ENCODE measurements around the gene OR4C6.

Gene OR4C6
- long read RNA-seq, donor 1, result 0 reads
- long read RNA-seq, donor 2, result 0 reads
- long read RNA-seq, donor 3, result 0 reads
- long read RNA-seq, donor 4, result 0 reads
- long read RNA-seq, donor 5, result 0 reads
- long read RNA-seq, donor 6, result 0 reads
- long read RNA-seq, donor 7, result 0 reads
- long read RNA-seq, donor 8, result 0 reads

DNA sequence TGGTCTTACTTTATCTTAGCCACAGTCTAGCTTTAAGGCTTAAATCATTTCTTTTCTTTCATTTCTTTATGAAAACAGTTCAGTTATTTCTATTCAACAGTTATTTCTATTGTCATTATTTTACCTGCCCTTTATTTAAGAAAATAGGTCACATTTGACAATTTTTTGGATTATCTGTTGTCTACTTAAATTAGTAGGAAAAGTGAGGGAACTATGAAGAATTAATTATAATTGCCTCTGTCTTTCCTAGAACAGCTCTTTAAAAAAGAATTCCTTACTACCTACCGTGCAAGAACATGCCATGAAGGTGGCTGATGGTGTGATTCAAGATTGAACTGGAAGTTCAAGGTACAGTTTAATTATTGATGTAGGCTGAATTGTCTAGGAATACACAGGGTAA is at the start of gene OR4C6:
Gene OR4C6, plus strand, starts transcription at position 301 of the 400 bp plus-strand sequence. CDS start 2,966 bp downstream, outside the sequence.
- no peak for DNase-seq

GRCh38 chr11:55624531-55624930 is 37.5 kb upstream of the OR4C6 start:
- no peak for DNase-seq

DNA sequence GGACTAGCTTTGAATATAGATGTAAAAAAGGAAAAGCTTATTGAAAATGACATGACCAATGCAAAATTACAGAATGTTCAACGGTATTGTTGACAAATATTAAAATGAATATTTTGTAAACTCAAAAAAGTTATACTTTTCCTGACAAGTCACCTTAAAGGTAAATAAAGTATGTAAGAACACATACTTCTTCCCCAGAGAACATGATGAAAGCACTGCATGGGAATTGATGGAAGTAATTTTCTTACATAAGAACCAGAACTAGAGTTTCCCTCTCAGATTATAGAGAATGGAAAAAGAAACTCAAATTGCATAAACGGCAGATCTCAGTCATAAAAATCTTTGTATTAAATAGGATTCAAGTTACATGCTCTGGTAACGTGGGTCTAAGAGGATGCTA is 27.2 kb upstream of the OR4C6 start, which contains the start of gene OR4P4:
Gene OR4P4, plus strand, starts transcription at position 301 of the 400 bp plus-strand sequence.
- no peak for DNase-seq

DNA sequence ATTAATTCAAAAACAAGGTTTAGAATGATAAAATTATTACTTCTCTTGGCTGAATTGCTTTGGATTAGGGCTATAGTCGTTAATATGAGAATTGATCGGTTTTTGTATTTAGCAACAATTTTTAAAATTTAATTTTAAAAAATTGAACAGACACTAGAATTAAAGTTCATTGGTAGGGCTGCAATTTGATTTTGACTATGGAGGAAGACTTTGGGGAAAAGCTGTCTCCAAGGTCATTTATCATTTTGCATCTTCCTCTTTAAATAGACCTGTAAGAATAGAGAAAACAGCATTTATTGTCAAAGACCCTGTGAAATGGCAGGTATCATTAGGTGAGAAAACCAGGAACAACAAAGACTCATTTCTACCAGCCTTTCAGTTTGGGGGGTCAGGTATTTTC is 14.0 kb upstream of the OR4C6 start, which contains the start of gene OR4S2:
Gene OR4S2, plus strand, starts transcription at position 301 of the 400 bp plus-strand sequence. CDS start 2,577 bp downstream, outside the sequence.
- DNase-seq, result no peak

DNA sequence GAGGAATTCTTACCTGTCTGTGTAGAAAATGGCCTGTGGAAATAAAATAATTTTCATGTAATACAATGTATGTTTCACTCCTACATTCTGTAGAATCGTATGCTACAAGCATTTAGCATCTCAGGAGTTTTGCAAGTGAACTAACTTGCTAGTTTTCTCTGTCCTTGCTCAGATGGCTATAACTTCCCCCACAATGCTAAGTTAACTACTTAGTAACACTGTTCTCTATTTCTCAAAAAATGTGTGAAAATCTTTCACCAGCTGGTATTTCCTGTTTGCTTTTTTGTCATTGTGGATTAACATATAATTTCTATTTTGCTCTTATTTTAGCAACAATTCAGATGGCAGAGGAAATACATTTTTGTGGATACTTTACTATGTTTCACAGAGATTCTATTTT is 9.4 kb upstream of the OR4C6 start:
- no peak for DNase-seq

- DNase-seq, result no peak
Measured at GRCh38 chr11:55655096-55655495, 6.9 kb upstream of the OR4C6 start.

- no peak for DNase-seq
Measured at GRCh38 chr11:55658031-55658573, 3.9 kb upstream of the OR4C6 start.

DNA sequence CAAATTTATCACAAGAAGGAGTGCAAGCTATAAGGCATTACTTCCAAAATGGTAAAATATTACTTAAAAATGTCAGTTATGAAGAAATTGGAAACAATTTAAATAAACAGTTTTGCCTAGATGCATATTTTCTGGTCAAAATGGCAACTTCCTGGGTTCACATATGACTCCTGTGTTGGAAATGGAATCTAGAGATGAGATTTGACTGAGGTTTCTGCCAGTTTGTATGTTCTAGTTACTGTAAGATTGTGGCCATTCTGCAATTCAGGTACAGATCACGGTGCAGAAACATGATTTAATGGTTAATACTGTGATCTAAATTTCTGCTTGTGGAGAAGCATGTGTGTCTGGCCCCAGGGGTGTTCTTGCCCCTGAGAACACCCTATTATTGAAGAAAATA is 3.4 kb upstream of the OR4C6 start:
- no peak for DNase-seq

DNA sequence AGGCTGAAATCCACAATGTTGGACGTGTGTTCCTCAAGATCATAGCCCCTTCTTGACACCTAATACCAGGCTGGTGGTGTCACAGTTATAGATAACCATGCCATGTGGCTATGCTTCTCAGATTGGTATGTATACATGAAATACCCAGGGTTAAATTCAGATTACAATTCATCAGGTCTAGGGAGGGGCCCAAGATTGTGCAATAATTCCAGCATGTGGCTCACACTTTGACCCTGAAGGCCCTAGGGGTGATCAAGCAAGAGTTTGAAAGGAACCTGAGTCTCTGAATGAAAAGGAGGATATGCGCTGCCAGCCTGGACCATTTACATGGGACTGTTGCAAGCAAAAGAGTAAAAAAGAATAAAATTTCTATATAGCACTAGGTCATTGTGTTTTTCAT is 7.4 kb downstream of the OR4C6 start:
- no peak for DNase-seq

DNA sequence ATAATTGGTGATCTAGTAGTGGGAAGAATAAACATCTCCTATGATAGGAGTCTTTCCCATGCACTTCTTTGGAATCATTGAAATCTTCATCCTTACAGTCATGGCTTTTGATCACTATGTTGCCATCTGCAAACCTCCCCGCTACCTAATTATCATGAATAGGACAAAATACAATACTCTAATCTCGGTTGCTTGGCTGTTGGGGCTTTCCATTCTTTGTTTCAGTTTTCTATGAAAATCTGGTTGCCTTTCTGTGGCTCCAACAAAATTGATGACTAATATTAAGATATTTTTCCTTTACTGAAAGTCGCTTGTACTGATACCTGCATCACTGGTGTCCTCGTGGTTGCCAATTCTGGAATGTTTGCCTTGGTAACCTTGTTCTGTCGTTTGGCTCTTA is 11.9 kb downstream of the OR4C6 start:
- no peak for DNase-seq

DNA sequence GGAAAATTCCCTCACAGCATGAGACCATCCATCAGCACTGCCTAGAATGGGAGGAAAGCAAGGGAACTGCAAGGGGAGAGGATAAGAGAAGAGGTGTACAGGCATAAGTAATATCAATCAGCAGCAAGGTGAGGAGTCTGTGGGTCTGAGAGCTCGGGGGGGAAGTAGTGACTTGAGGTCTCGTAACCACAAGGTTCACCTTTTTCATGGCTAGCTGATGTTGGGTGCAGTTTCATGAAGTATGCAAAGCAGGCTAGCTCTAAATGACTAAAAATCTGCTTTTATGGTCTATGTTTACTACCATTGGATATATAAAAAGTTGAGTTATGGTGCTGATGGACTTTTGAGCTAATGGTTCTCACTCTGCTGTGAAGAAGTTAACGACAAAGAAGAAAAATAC is 35.8 kb downstream of the OR4C6 start:
- no peak for DNase-seq

- no peak for DNase-seq
Measured at GRCh38 chr11:55701429-55701828, 39.4 kb downstream of the OR4C6 start.

DNA sequence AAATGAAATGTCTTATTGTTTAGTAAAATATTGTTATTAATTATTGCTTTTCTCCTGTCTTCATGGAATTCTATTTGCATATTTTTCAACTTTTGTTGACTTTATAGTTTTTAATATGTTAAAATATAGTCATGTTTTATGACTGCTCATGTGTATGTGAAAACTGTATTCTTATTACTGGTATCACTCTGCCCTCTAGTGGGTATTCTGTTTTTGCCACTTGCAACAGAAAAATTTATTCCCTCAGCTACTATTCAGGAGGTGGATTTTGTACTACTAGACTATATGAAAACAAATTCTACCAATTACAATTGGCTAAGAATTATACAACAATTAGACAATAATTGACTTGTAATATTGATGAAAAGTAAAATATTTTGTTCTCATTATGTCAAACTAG is 45.0 kb downstream of the OR4C6 start:
- no peak for DNase-seq

DNA sequence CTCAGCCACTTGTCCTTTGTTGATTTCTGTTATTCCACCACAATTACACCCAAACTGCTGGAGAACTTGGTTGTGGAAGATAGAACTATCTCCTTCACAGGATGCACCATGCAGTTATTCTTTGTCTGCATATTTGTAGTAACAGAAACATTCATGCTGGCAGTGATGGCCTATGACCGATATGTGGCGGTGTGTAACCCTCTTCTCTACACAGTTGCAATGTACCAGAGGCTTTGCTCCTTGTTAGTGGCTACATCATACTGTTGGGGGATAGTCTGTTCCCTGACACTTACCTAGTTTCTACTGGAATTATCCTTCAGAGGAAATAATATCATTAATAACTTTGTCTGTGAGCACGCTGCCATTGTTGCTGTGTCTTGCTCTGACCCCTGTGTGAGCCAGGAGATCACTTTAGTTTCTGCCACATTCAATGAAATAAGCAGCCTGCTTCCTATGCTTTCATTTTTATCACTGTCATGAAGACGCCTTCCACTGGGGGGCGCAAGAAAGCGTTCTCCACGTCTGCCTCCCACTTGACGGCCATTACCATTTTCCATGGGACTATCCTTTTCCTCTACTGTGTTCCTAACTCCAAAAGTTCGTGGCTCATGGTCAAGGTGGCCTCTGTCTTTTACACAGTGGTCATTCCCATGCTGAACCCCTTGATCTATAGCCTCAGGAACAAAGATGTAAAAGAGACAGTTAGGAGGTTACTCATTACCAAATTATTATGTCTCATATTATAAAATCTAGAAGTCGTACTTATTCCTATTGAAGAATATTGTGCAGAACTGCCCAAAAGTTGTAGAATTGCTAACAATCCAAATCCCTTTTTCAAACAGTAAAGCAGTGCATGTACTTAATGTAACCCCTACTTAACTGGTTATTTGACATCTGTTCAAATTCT is 53.2 kb downstream of the OR4C6 start:
- no peak for DNase-seq
